Caco-2 (cell line): ENCODE measurements around the gene CD55. TPM values are rescaled to one million over a fixed set of nuclear protein-coding genes. Genes with fewer than 3 reads are reported as not detected.

Source experiments
- BruUV-seq: library from RNA; stranded (reverse); fragments of 400-500 nt; replicated peaks from 2 replicates; lab custom pipeline; 2021; lab: Mats Ljungman, UMichigan
- CTCF ChIA-PET: fragments of 300-600 bp; sonication (Branson Sonifier 250); formaldehyde crosslinking; loops from one replicate; lab custom pipeline; 2022; ENCODE audit warnings: antibody characterized with exemption; lab: Charles Lee
- POLR2A ChIA-PET: fragments of 300-600 bp; sonication (Branson Sonifier 250); formaldehyde crosslinking; loops from one replicate; lab custom pipeline; 2022; ENCODE audit warnings: antibody characterized with exemption; lab: Charles Lee
- DNase-seq, 2 experiments: peaks; one replicate each; pipeline versions ENCODE4 v3.0.0 to v3.0.0-alpha.2; 2020 to 2022
- H3K27me3 ChIP-seq: replicated peaks from 2 replicates; pipeline ENCODE4 v1.6.0; 2011; ENCODE audit warnings: low read length; ENCODE audit not compliant: control insufficient read depth, insufficient read depth
- H3K36me3 ChIP-seq: 2 replicates; pipeline ENCODE4 v1.5.1; 2011; ENCODE audit warnings: low read length; ENCODE audit not compliant: control insufficient read depth, insufficient read depth
- H3K4me1 ChIP-seq: fragments of 250-450 bp; sonication (Bioruptor Pico); 2 replicates; pipeline ENCODE4 v1.5.1; 2020; ENCODE audit warnings: mild to moderate bottlenecking
- H3K4me3 ChIP-seq: 2 replicates; pipeline ENCODE4 v1.5.1; 2011; ENCODE audit warnings: low read depth, mild to moderate bottlenecking, control low read depth, low read length
- H3K9me3 ChIP-seq: fragments of 250-450 bp; sonication (Bioruptor Pico); 2 replicates; pipeline ENCODE4 v1.5.1; 2020; ENCODE audit warnings: mild to moderate bottlenecking, moderate library complexity
- H3K27ac Mint-ChIP-seq: one replicate; pipeline ENCODE4 v1.8.0; 2022; ENCODE audit warnings: mixed read lengths; ENCODE audit not compliant: unreplicated experiment
- H3K27me3 Mint-ChIP-seq: one replicate; pipeline ENCODE4 v1.8.0; 2022; ENCODE audit warnings: mixed read lengths; ENCODE audit not compliant: insufficient read depth, unreplicated experiment
- H3K36me3 Mint-ChIP-seq: one replicate; pipeline ENCODE4 v1.8.0; 2022; ENCODE audit warnings: mild to moderate bottlenecking, mixed read lengths; ENCODE audit not compliant: insufficient read depth, unreplicated experiment
- H3K4me1 Mint-ChIP-seq: one replicate; pipeline ENCODE4 v1.8.0; 2022; ENCODE audit warnings: low read depth, mixed read lengths; ENCODE audit not compliant: unreplicated experiment
- H3K4me3 Mint-ChIP-seq: one replicate; pipeline ENCODE4 v1.8.0; 2022; ENCODE audit warnings: mild to moderate bottlenecking, moderate library complexity, mixed read lengths; ENCODE audit not compliant: unreplicated experiment
- H3K9me3 Mint-ChIP-seq: one replicate; pipeline ENCODE4 v1.8.0; 2022; ENCODE audit warnings: mixed read lengths; ENCODE audit not compliant: unreplicated experiment
- CTCF ChIP-seq, 2 experiments: fragments of 200-600 bp in 1 of 2; IDR thresholded peaks; 1 replicate in 1 of 2; 2 replicates in 1 of 2; pipeline versions ENCODE4 v1.5.1 to v1.8.0; 2011 to 2022; ENCODE audit warnings: antibody characterized with exemption in 1 of 2, control low read depth in 1 of 2, inconsistent platforms in 1 of 2, low read depth in 1 of 2, low read length in 1 of 2, mild to moderate bottlenecking in 1 of 2, moderate library complexity in 1 of 2; ENCODE audit not compliant: insufficient read depth in 1 of 2, severe bottlenecking in 1 of 2, unreplicated experiment in 1 of 2
- intact Hi-C: fragments of 100-400 bp; cut with micrococcal nuclease; formaldehyde crosslinking; loops from one replicate; pipeline ENCODE4 v1.10.0; 2022; ENCODE audit not compliant: unreplicated experiment
- total RNA-seq: library from RNA; stranded (reverse); gene quantifications from 2 replicates; pipeline ENCODE4 v1.2.3, GENCODE V29; 2022

The CD55 gene
- total RNA-seq, 1 experiment from 2014 or later = 195 TPM

GRCh38 chr1:207277241-207277640 is 44.2 kb upstream of the CD55 start:
- no TSS peak for BruUV-seq

DNA sequence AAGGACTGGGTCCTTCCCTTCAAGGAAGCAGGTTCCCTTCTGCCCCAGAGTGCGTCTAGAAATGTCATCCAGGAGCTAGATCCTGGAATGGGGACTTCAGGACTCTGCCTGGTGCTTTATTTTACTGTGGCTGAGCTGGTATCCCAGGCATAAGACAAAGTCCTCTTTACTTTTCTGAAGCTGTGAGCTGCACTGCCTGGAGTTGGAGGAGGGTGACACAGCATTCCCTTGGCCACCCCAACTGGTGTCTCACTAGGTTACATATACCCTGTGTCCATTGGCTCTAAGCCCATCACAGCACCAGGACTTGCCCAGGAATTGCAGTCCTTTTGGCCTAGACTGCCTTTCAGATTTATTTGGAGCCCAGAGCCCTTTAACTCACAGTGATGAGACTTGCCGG is 41.8 kb upstream of the CD55 start:
- intact Hi-C loops = no loop called here

More at GRCh38 chr1:207277241-207277640, 44.2 kb upstream of the CD55 start:
- ChIA-PET CTCF (interaction anchor here (0.6 kb wide), 1 partner anchor 32 kb away, joined by 3 read pairs; no protein-coding TSS in a partner anchor), POLR2A (no interaction called here)
- Mint-ChIP-seq H3K27ac (no peak overlapping the region), H3K9me3 (peaks cover 39% of the 10 kb centered on the region), H3K4me1 (peaks cover 8% of the 10 kb centered on the region), H3K36me3 (no peaks in the 10 kb centered on the region), H3K27me3 (no peaks in the 10 kb centered on the region), H3K4me3 (no peak overlapping the region)
- no peak for TF ChIP-seq CTCF (IDR thresholded peaks at IDR 0.05; ENCODE audit: insufficient read depth in 1 of 2, low read depth in 1 of 2, low read length in 1 of 2, severe bottlenecking in 1 of 2, unreplicated experiment in 1 of 2)
- Histone ChIP-seq H3K9me3 (no peaks in the 10 kb centered on the region), H3K27me3 (no peaks in the 10 kb centered on the region), H3K4me3 (no peak overlapping the region), H3K4me1 (peaks cover 8% of the 10 kb centered on the region), H3K36me3 (no peaks in the 10 kb centered on the region)
- DNase-seq = no peak
- intact Hi-C loops = no loop called here

DNA sequence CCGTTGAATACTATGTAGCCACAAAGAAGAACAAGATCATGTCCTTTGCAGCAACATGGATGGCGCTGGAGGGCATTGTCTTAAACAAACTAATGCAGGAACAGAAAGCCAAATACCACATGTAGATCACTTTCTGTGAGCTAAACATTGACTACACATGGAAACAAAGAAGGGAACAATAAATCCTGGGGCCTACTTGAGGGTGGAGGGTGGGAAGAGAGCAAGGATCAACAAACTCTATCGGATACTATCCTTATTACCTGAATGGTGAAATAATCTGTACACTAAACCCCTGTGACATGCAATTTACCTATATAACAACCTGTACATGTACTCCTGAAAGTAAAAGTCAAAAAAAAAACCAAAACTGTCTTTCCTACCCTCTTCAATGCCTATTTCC is 40.8 kb upstream of the CD55 start:
- H3K4me1 Mint-ChIP-seq = peaks cover 15% of the 10 kb centered on the region
- ChIA-PET CTCF (no interaction called here), POLR2A (no interaction called here)
- Histone ChIP-seq H3K4me3 (no peak overlapping the region), H3K27me3 (no peaks in the 10 kb centered on the region), H3K4me1 (peaks cover 18% of the 10 kb centered on the region), H3K9me3 (no peaks in the 10 kb centered on the region), H3K36me3 (no peaks in the 10 kb centered on the region)
- no peak for TF ChIP-seq CTCF (IDR thresholded peaks at IDR 0.05; ENCODE audit: insufficient read depth in 1 of 2, low read depth in 1 of 2, low read length in 1 of 2, severe bottlenecking in 1 of 2, unreplicated experiment in 1 of 2)
- no peak for DNase-seq
- H3K36me3 Mint-ChIP-seq = no peaks in the 10 kb centered on the region
- no peaks in the 10 kb centered on the region for H3K27me3 Mint-ChIP-seq
- peaks cover 21% of the 10 kb centered on the region for H3K9me3 Mint-ChIP-seq
- no TSS peak for BruUV-seq
- intact Hi-C loops = no loop called here
- no peak overlapping the region for H3K4me3 Mint-ChIP-seq
- no peak overlapping the region for H3K27ac Mint-ChIP-seq

More for the DNA sequence above, 41.8 kb upstream of the CD55 start:
- no peaks in the 10 kb centered on the region for H3K36me3 ChIP-seq
- no peaks in the 10 kb centered on the region for H3K27me3 Mint-ChIP-seq
- no peaks in the 10 kb centered on the region for H3K9me3 ChIP-seq
- peaks cover 28% of the 10 kb centered on the region for H3K9me3 Mint-ChIP-seq
- TF ChIP-seq CTCF (IDR thresholded peaks at IDR 0.05; ENCODE audit: insufficient read depth in 1 of 2, low read depth in 1 of 2, low read length in 1 of 2, severe bottlenecking in 1 of 2, unreplicated experiment in 1 of 2) = no peak
- no TSS peak for BruUV-seq
- no peaks in the 10 kb centered on the region for H3K36me3 Mint-ChIP-seq
- peaks cover 15% of the 10 kb centered on the region for H3K4me1 Mint-ChIP-seq
- DNase-seq = no peak
- H3K27ac Mint-ChIP-seq = no peak overlapping the region
- H3K4me1 ChIP-seq = peaks cover 18% of the 10 kb centered on the region
- CTCF ChIA-PET = no interaction called here
- no peak overlapping the region for H3K4me3 ChIP-seq
- H3K4me3 Mint-ChIP-seq = no peak overlapping the region
- POLR2A ChIA-PET = no interaction called here
- no peaks in the 10 kb centered on the region for H3K27me3 ChIP-seq
